ENCODE data around the gene MYO1B. TPM values are rescaled to one million over a fixed set of nuclear protein-coding genes. Genes with fewer than 3 reads are reported as not detected.
"Not testable (repeated sequence)": the region's sequence is repeated elsewhere in the genome, so short reads cannot be mapped to it uniquely, and the experiment has no call there.

Gene MYO1B
- total and polyA plus RNA-seq, 12 donors = 8.7 to 32.4 (median 14.4) TPM

GRCh38 chr2:191452065-191452464 is 206.9 kb downstream of the MYO1B start:
- Histone ChIP-seq H3K4me3 (no peak overlapping the region), H3K27me3 (no peaks in the 10 kb centered on the region), H3K36me3 (no peaks in the 10 kb centered on the region), H3K4me1 (no peaks in the 10 kb centered on the region), H3K9me3 (no peaks in the 10 kb centered on the region), H3K27ac (no peak overlapping the region)
- 89 to 95% methylated on average over 3 of the region's 3 CpGs for WGBS, 2 donors
- TF ChIP-seq CTCF (IDR thresholded peaks at IDR 0.05) = no peak
- intact Hi-C loops (cut with DNase I) = no loop called here
- DNase-seq = no peak
- no peak for ATAC-seq

- no peak for ATAC-seq
These were observed 208.6 kb downstream of the MYO1B start for GRCh38 chr2:191453761-191454160.

GRCh38 chr2:191456506-191456905 is 211.3 kb downstream of the MYO1B start:
- H3K36me3 ChIP-seq; H3K4me3 ChIP-seq; H3K4me1 ChIP-seq; ATAC-seq; intact Hi-C loops (cut with DNase I); H3K27me3 ChIP-seq; H3K27ac ChIP-seq; DNase-seq: not testable (repeated sequence)
- 86 to 98% methylated on average over 6 to 8 of the region's 12 CpGs for WGBS, 2 donors
- peaks cover 0 to 29% (median 10%) of the 10 kb centered on the region in 11 donors for H3K9me3 ChIP-seq

More at GRCh38 chr2:191453761-191454160, 208.6 kb downstream of the MYO1B start:
- H3K27me3 ChIP-seq = no peaks in the 10 kb centered on the region
- intact Hi-C loops (cut with DNase I) = no loop called here
- no peak for TF ChIP-seq CTCF (IDR thresholded peaks at IDR 0.05)
- H3K27ac ChIP-seq = no peak overlapping the region
- peaks cover 0 to 11% (median 0%) of the 10 kb centered on the region in 11 donors for H3K9me3 ChIP-seq
- H3K4me3 ChIP-seq = no peak overlapping the region
- no peak for DNase-seq
- H3K4me1 ChIP-seq = no peaks in the 10 kb centered on the region
- 87 to 92% methylated on average over 6 of the region's 6 CpGs for WGBS, 2 donors
- no peaks in the 10 kb centered on the region for H3K36me3 ChIP-seq

DNA sequence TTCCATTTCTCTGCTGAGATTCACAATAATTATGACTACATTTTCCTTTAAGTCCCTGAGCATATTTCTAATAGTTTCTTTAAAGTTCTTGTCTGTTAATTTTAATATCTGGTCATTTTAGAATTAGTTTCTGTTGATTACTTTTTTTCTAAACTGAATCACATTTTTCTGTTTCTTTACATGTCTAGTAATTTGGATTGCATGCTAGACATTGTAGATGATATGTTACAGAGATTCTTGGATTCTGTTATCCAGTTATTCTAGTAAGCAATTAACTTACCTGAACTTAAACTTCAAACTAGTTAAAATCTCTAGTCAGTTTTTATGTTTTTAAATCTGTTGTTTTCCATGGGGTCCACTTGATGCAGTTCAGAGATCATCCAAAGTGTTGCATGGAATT is 214.0 kb downstream of the MYO1B start:
- Histone ChIP-seq H3K4me1 (no peaks in the 10 kb centered on the region), H3K27me3 (no peaks in the 10 kb centered on the region), H3K27ac (no peak overlapping the region), H3K9me3 (peaks cover 0 to 29% (median 10%) of the 10 kb centered on the region in 11 donors), H3K36me3 (no peaks in the 10 kb centered on the region), H3K4me3 (no peak overlapping the region)
- TF ChIP-seq CTCF (IDR thresholded peaks at IDR 0.05) = no peak
- intact Hi-C loops (cut with DNase I) = no loop called here
- no peak for ATAC-seq
- no peak for DNase-seq

- no peaks in the 10 kb centered on the region for H3K27me3 ChIP-seq
- no peak for ATAC-seq
- intact Hi-C loops (cut with DNase I) = loop anchor here in 1 of 10 donors (10.0 kb wide), 1 partner anchor 618 kb away; no protein-coding TSS in a partner anchor
- no peak overlapping the region for H3K27ac ChIP-seq
- peaks cover 0 to 21% (median 12%) of the 10 kb centered on the region in 9 donors for H3K4me1 ChIP-seq
- peaks cover 0 to 29% (median 10%) of the 10 kb centered on the region in 11 donors for H3K9me3 ChIP-seq
- TF ChIP-seq CTCF (IDR thresholded peaks at IDR 0.05) = no peak
- H3K36me3 ChIP-seq = no peaks in the 10 kb centered on the region
- WGBS, 2 donors = 94 to 95% methylated on average over 3 of the region's 3 CpGs
- DNase-seq = no peak
- H3K4me3 ChIP-seq = no peak overlapping the region
These were observed 217.2 kb downstream of the MYO1B start for GRCh38 chr2:191462370-191462769.
